GM12864 (cell line): ENCODE data around the gene TPPP2.
"Not testable (repeated sequence)": the region's sequence is repeated elsewhere in the genome, so short reads cannot be mapped to it uniquely, and the experiment has no call there.

Experiments
- DNase-seq: peaks from one replicate; pipeline ENCODE4 v3.0.0-alpha.2; 2011; ENCODE audit warnings: low read depth
- H3K4me3 ChIP-seq: 2 replicates; pipeline ENCODE4 v1.5.1; 2011; ENCODE audit warnings: mild to moderate bottlenecking, low read depth, low read length, control low read depth
- TF ChIP-seq, protein P1 (sequence below): IDR thresholded peaks from 2 replicates; pipeline ENCODE4 v1.5.1; 2011; ENCODE audit warnings: low read depth, mild to moderate bottlenecking, moderate library complexity, low read length, control low read depth, inconsistent platforms; ENCODE audit errors: missing control alignments

The TPPP2 gene

DNA sequence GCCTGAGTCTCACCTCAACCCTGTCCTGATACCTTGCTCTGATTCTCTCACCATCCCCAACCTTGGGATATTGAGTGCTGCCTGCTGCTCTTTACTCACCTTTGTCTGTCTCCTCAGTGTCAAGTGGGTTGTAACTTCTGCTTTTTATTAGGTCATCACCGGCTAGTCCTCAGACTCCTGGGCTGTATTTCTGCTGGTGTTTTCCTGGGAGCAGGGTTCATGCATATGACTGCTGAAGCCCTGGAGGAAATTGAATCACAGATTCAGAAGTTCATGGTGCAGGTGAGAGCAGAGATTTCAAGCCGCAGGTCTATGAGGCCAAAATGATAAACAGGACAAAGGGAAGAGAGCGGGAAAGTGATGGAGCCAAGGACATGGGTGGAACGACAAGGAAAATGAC lies 30.4 kb upstream of the TPPP2 start:
- no peak overlapping the region for H3K4me3 ChIP-seq
- no peak for DNase-seq
- TF ChIP-seq, protein P1, sequence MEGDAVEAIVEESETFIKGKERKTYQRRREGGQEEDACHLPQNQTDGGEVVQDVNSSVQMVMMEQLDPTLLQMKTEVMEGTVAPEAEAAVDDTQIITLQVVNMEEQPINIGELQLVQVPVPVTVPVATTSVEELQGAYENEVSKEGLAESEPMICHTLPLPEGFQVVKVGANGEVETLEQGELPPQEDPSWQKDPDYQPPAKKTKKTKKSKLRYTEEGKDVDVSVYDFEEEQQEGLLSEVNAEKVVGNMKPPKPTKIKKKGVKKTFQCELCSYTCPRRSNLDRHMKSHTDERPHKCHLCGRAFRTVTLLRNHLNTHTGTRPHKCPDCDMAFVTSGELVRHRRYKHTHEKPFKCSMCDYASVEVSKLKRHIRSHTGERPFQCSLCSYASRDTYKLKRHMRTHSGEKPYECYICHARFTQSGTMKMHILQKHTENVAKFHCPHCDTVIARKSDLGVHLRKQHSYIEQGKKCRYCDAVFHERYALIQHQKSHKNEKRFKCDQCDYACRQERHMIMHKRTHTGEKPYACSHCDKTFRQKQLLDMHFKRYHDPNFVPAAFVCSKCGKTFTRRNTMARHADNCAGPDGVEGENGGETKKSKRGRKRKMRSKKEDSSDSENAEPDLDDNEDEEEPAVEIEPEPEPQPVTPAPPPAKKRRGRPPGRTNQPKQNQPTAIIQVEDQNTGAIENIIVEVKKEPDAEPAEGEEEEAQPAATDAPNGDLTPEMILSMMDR = no peak

GRCh38 chr14:21001218-21001617 lies 28.8 kb upstream of the TPPP2 start:
- no peak for DNase-seq
- TF ChIP-seq, protein P1 = no peak
- no peak overlapping the region for H3K4me3 ChIP-seq

DNA sequence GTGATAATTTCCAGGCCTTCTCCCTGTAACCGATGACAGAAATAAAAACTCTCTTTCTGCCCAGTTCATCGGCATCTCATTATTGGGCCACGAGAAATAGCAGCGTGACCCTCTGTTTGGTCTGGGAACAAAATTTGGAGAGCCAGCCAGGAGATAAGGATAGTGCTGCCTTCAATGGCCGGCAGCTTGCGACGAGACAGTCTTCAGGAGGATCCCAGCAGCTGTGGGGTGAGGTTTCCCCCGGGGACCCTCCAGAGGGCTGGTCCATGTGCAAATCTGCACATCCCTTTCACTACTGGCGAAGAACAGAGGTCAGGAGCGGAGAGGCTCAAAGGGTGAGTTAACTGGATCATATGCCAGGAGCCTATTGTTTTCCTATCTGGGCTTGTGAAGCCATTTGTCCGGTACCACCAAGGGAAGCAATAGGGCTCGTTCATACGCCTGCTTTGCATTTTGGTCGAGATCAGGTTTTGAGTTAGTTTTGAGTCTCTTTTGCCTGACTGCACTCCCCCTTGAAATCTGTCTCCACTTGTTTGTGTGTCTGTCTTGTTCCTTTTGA lies 26.1 kb upstream of the TPPP2 start:
- DNase-seq = no peak
- H3K4me3 ChIP-seq = no peak overlapping the region
- TF ChIP-seq, protein P1 = no peak

DNA sequence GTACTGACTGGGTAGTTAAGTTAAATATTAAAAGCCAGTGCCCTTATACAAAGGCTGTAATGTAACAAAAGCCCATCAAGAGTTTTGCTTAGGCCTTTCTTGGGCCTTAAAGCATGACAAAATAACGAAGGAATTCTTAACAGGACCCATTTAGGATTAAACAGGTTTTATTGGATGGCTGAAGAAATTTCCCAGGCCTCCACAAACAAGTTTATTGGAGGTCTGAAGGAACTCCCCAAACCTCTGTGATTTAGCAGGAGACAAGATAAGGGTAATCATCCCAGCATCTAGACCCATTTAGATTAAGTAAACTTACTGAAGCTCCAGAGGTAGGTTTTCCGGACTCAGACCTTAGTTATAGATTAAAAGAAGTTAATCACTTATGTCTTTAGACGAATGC lies 20.3 kb upstream of the TPPP2 start:
- DNase-seq, H3K4me3 ChIP-seq: not testable (repeated sequence)

GRCh38 chr14:21011136-21011535 lies 18.9 kb upstream of the TPPP2 start:
- H3K4me3 ChIP-seq = no peak overlapping the region
- TF ChIP-seq, protein P1 = no peak
- no peak for DNase-seq

DNA sequence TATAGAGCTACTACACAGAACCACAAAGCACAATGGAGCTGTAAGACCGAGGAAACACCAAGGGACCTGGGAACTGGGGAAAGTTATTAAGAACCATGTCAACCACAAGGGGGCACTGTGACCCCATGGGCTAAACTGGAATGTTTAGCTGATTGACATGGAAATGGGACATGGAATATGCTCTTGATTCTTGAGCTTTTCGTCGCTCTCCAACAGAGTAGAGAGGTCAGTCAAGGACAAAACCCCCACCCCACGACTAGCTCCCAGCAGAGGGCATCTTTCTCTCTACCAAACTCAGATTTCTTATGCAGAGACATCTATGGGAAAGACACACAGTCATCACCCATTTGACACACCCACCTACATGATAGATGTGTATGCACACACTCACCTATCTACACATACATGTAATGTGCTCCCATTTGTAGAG lies 15.2 kb upstream of the TPPP2 start:
- TF ChIP-seq, protein P1 = peak; percentile 89
- peak; percentile 42 for DNase-seq

GRCh38 chr14:21015312-21015711 lies 14.7 kb upstream of the TPPP2 start:
- TF ChIP-seq, protein P1 = no peak
- DNase-seq = no peak
- H3K4me3 ChIP-seq = no peak overlapping the region

More for the DNA sequence above, 15.2 kb upstream of the TPPP2 start:
- no peak overlapping the region for H3K4me3 ChIP-seq
